Stimulated activated CD4-positive, alpha-beta T cell treated with anti-CD3 and anti-CD28 coated beads, Interleukin-12 subunit alpha, Interleukin-12 subunit beta, amount 100 ng/mL, for 48 hours (primary cell): ENCODE results near the gene ABCD3.
A peak's percentile ranks its signal among the peaks of the same experiment; 100 is the strongest.
"Not testable (repeated sequence)": the region's sequence is repeated elsewhere in the genome, so short reads cannot be mapped to it uniquely, and the experiment has no call there.

Experiments used
- DNase-seq, 3 donors: peaks; one replicate each; pipeline ENCODE4 v3.0.0-alpha.2; 2020; ENCODE audit warnings: low read depth in 2 of 3, low spot score in 1 of 3

The ABCD3 gene

GRCh38 chr1:94417978-94418663, at the start of gene ABCD3:
ABCD3 (plus strand) TSS chr1:94418389; CDS start chr1:94418479, 90 bp downstream.
- peak; percentile 87 to 95 (median 94) for DNase-seq

GRCh38 chr1:94372771-94373170, 45.4 kb upstream of the ABCD3 start:
- not testable (repeated sequence) for DNase-seq

DNA sequence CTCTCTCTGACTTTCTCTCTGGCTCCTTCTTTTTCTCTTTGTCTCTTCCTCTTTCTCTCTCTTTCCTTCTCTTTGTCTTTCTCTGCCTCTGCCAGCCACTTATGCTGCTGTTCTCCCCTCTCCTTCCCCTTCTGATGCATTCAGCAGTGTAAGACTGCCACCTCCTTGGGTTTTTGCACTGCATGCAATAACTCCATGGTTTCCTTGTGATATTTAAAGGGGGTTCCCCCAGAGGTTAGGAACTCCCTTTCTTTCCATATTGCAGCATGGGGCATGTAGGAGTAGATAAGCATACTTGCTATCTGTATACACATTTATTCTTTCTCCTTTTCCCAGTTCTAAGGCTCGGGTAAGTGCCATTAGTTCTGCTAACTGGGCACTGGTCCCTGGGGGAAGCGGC, 44.9 kb upstream of the ABCD3 start:
- DNase-seq = not testable (repeated sequence)

- not testable (repeated sequence) for DNase-seq
Measured at GRCh38 chr1:94375666-94376065, 42.5 kb upstream of the ABCD3 start.

- DNase-seq = not testable (repeated sequence)
Measured at GRCh38 chr1:94378493-94378892, 39.7 kb upstream of the ABCD3 start.

- no peak for DNase-seq
Measured at GRCh38 chr1:94379615-94380014, 38.6 kb upstream of the ABCD3 start.

DNA sequence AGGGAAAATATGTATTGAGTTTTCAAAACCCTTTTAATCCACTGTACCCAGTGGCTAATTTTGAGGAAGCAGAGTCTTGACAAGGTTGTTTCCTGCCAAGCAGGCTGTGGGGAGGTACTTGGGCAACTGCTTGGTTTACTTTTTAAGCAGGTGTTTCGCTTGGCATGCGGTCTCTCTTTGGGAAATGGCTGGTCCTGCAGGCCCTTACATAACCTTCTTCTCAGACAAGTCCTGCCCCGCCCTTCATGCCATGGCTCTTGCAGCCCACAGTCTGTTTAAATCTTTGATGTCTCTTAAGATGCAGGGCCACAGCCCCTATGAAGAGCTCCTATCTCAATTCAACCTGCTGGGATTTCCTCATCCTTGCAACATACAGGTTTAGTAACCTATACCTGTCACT, 36.0 kb upstream of the ABCD3 start:
- no peak for DNase-seq

DNA sequence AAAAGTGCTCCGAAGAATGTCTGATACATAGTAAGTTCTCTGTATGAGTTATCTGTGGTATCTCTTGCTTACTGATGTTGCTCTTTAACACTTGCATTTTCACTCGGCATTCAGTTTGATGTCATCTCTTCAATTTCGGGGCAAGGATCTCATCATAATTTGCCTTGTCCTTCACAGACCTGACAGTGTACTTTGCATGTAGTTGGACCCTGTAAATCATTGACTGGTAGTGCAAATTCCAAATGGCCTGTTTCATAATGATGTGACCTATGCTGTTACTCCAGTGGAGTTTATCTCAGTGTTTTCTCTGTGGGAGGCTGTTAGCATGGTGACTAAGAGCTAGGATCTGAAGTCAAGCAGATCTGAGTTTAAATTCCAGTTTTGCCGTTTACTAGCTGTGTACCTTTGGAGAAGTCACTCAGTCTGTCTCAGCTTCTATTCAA, 34.2 kb upstream of the ABCD3 start:
- peak in 1 of 3 donors; percentile 33 for DNase-seq

- no peak for DNase-seq
Measured at GRCh38 chr1:94384485-94385265, 33.5 kb upstream of the ABCD3 start.

DNA sequence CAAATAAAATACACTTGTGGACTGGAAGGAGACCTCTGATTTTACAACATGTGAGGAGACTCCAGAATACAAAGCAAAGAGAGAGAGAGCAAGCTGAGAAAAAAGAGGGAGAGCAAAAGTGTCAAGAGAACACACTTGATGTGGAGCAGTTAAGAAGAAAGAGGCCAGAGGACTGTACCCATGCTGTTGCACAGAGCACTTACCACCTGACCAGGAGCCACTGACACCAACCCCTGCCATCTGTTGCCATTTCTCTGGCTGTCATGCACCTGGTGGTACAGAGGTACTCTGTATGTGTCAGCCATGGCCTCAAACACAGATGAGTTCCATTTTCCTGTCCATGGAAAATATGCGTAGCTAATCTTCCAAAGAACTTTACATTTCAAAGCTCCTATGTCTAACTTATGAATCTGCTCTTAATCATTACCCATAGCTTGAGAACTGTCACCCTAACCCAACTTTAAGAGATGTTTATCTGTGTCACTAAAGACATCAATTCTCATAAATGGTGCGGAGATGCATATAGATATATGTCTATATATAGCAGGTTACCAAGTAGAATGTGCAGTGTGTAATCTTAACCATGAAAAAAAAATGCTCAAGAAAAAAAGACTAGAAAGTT, 32.8 kb upstream of the ABCD3 start:
- peak in 1 of 3 donors; percentile 29 for DNase-seq

GRCh38 chr1:94389298-94389697, 28.9 kb upstream of the ABCD3 start:
- no peak for DNase-seq

GRCh38 chr1:94394247-94394646, 23.9 kb upstream of the ABCD3 start:
- DNase-seq = no peak

GRCh38 chr1:94395231-94395630, 23.0 kb upstream of the ABCD3 start:
- no peak for DNase-seq

GRCh38 chr1:94395748-94396309, 22.4 kb upstream of the ABCD3 start:
- DNase-seq = no peak

- DNase-seq = no peak
Measured at GRCh38 chr1:94396356-94397010, 21.7 kb upstream of the ABCD3 start.

GRCh38 chr1:94398356-94398755, 19.8 kb upstream of the ABCD3 start:
- no peak for DNase-seq

GRCh38 chr1:94399453-94399852, 18.7 kb upstream of the ABCD3 start:
- DNase-seq = no peak

DNA sequence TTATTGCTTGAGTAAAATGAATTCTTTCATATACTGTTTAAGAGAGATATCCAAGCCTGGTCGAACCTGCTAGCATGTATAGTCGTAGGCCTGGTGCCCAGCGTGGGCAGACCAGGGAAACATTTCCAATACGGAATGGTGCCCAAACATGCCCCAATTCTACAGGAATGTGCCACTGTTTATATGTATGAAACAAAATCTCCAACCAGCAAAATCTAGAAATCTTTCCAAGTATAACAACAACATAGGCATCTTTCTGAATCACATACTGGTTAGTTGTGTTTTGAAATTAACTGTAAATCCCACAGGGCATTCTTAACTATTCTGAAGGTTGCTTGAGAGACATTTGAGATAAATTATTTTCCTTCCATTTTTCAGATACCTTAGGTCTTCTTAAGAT, 17.0 kb upstream of the ABCD3 start:
- DNase-seq = no peak

DNA sequence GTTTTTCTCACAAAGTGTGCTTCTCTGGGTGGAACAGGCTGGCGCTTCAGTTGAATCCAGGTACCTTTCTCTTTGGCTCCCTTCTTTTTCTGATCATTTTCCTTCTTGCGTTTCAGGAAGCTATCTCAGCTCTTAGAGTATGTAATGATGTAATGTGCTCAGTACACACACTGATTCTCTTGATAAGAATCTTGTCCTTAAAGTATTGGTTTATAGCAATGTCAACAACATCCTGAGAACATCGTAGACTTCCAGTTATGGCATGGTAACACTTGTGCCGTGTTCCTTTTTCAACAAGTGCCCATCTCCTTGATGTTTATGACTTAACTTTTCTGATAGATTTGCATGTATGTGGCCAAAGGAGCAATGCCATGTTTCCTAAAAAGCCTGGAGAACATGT, 11.7 kb upstream of the ABCD3 start:
- no peak for DNase-seq

DNA sequence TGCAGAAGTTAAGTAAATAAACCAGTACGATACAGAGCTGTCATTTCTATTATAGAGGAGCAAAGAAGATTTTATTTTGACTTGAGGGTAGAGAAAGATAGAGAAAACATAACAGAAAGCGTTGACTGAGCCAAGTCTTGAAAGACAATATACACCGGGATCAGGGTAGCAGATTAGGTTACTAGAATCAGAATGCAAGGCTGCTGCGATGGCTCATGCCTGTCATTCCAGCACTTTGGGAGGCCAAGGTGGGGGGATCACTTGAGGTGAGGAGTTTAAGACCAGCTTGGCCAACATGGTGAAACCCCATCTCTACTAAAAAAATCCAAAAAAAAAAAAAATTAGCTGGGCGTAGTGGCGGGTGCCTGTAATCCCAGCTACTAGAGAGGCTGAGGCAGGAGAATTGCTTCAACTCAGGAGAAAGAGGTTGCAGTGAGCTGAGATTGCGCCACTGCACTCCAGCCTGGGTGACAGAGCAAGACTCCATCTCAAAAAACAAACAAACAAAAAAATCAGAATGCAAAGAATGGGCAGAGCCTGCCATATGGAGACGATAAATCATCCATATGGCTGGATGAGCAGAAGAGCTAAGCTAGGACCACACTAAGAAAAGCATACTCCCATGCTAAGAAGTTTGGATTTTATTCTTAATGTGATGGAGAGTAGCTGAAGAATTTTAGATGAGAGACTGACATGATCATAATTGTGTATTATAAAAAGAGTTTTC, 9.9 kb upstream of the ABCD3 start:
- DNase-seq = no peak

- DNase-seq = no peak
Measured at GRCh38 chr1:94411237-94411636, 7.0 kb upstream of the ABCD3 start.
